DOHH2 (cell line): ENCODE data around the gene ORAI3.

Source experiments
- EZH2phosphoT487 ChIP-seq: fragments of 200-600 bp; sonication (generic); IDR thresholded peaks from 2 replicates; pipeline ENCODE4 v1.6.1; 2017; ENCODE audit warnings: borderline replicate concordance, mild to moderate bottlenecking, antibody characterized with exemption, low read length, moderate library complexity, mixed read lengths
- TF ChIP-seq, protein P1 (sequence below): fragments of 200-600 bp; sonication (generic); IDR thresholded peaks from one replicate; pipeline ENCODE4 v1.5.1; 2014; ENCODE audit warnings: antibody characterized with exemption, mild to moderate bottlenecking, low read depth, low read length; ENCODE audit not compliant: poor library complexity, severe bottlenecking

DNA sequence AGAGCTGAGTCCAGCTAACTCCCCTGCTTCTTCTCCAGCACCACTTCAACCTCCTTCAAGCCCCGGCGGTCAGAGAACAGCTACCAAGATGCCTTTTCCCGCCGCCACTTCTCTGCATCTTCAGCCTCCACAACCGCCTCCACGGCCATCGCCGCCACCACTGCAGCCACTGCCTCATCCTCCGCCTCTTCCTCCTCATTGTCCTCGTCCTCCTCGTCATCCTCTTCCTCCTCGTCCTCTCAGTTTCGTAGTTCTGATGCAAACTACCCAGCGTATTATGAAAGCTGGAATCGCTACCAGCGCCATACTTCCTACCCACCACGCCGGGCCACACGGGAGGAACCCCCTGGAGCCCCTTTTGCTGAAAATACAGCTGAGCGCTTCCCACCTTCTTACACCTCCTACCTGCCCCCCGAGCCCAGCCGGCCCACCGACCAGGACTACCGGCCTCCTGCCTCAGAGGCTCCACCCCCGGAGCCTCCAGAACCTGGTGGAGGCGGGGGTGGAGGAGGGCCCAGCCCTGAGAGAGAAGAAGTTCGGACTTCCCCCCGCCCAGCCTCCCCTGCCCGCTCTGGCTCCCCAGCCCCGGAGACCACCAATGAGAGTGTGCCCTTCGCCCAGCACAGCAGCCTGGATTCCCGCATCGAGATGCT lies 15.8 kb downstream of the ORAI3 start:
- TF ChIP-seq, protein P1, sequence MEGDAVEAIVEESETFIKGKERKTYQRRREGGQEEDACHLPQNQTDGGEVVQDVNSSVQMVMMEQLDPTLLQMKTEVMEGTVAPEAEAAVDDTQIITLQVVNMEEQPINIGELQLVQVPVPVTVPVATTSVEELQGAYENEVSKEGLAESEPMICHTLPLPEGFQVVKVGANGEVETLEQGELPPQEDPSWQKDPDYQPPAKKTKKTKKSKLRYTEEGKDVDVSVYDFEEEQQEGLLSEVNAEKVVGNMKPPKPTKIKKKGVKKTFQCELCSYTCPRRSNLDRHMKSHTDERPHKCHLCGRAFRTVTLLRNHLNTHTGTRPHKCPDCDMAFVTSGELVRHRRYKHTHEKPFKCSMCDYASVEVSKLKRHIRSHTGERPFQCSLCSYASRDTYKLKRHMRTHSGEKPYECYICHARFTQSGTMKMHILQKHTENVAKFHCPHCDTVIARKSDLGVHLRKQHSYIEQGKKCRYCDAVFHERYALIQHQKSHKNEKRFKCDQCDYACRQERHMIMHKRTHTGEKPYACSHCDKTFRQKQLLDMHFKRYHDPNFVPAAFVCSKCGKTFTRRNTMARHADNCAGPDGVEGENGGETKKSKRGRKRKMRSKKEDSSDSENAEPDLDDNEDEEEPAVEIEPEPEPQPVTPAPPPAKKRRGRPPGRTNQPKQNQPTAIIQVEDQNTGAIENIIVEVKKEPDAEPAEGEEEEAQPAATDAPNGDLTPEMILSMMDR = no peak
- no peak for TF ChIP-seq EZH2phosphoT487
